Measurements from ENCODE around the gene VPS39. TPM values are rescaled to one million over a fixed set of nuclear protein-coding genes. Genes with fewer than 3 reads are reported as not detected.

VPS39 gene
- total RNA-seq, 6 experiments from 2014 or later, result 16.6 to 32.7 (median 23.2) TPM

GRCh38 chr15:42110367-42110766 lies 97.7 kb downstream of the VPS39 start:
- Histone ChIP-seq H3K4me1 (no peaks in the 10 kb centered on the region), H3K27ac (no peak overlapping the region), H3K27me3 (no peaks in the 10 kb centered on the region), H3K9me3 (no peaks in the 10 kb centered on the region), H3K4me3 (no peak overlapping the region), H3K36me3 (no peaks in the 10 kb centered on the region)
- no peak for ATAC-seq
- intact Hi-C loops (cut with DNase I), result no loop called here
- 52% methylated on average over 3 of the region's 3 CpGs for WGBS (ENCODE audit: insufficient coverage, low coverage, low lambda C conversion rate, missing lambda C conversion rate)
- TF ChIP-seq POLR2A (IDR thresholded peaks at IDR 0.05) (no peak), CTCF (IDR thresholded peaks at IDR 0.05) (no peak)
- no peak for DNase-seq

GRCh38 chr15:42108806-42109205 lies 99.3 kb downstream of the VPS39 start:
- Histone ChIP-seq H3K4me3 (no peak overlapping the region), H3K4me1 (no peaks in the 10 kb centered on the region), H3K36me3 (no peaks in the 10 kb centered on the region), H3K27ac (no peak overlapping the region), H3K27me3 (no peaks in the 10 kb centered on the region), H3K9me3 (no peaks in the 10 kb centered on the region)
- intact Hi-C loops (cut with DNase I), result no loop called here
- no peak for ATAC-seq
- DNase-seq, result no peak
- TF ChIP-seq POLR2A (IDR thresholded peaks at IDR 0.05) (no peak), CTCF (IDR thresholded peaks at IDR 0.05) (no peak)
- 49% methylated on average over 3 of the region's 3 CpGs for WGBS (ENCODE audit: insufficient coverage, low coverage, low lambda C conversion rate, missing lambda C conversion rate)

MicroRNAs within 50 kb of the gene (microRNA counts, 767-probe panel; counts per million panel counts)
- 237 counts per million for microRNA hsa-miR-627

Small RNAs within 50 kb of the gene (microRNA-seq; reads per million reads assigned to microRNA genes)
- 38.0 to 41.3 reads per million in 2 donors for gene MIR627

Small RNAs within 50 kb of the gene (small RNA-seq; reads per million reads assigned to genes)
- 0 reads per million in 2 experiments for gene MIR627

Other genes starting within 250 kb of the VPS39 start
- gene EHD4, start 235.7 kb downstream of the VPS39 start, total RNA-seq, result 10 to 100 TPM in 3 of 6 experiments, 1 to 10 TPM in 3; 4.7 to 21.5 (median 11.1) TPM
- gene PLA2G4E, start 187.3 kb downstream of the VPS39 start, total RNA-seq, result not detected
- gene PLA2G4D, start 113.7 kb downstream of the VPS39 start, total RNA-seq, result not detected
- gene PLA2G4F, start 51.7 kb downstream of the VPS39 start, total RNA-seq, result not detected
- 10 to 100 TPM; 11.4 to 37.6 (median 18.4) TPM for gene GANC, start 64.9 kb upstream of the VPS39 start, total RNA-seq
- 10 to 100 TPM; 12.9 to 22.4 (median 15.7) TPM for gene TMEM87A, start 65.1 kb upstream of the VPS39 start, total RNA-seq
- gene CAPN3, start 151.2 kb upstream of the VPS39 start, total RNA-seq, result 10 to 100 TPM in 3 of 6 experiments, 1 to 10 TPM in 3; 3.2 to 25.9 (median 13.3) TPM